Urinary bladder (tissue), 4 donors: ENCODE data around the gene PPP2R2B. TPM values are rescaled to one million over a fixed set of nuclear protein-coding genes. Genes with fewer than 3 reads are reported as not detected.

Source experiments
- DNase-seq: peaks from one replicate; pipeline ENCODE4 v3.0.0-alpha.2; 2015; ENCODE audit errors: extremely low spot score
- H3K27ac ChIP-seq: one replicate; pipeline ENCODE4 v1.5.1; 2013; ENCODE audit warnings: low read depth, mild to moderate bottlenecking, moderate library complexity
- H3K36me3 ChIP-seq: one replicate; pipeline ENCODE4 v1.6.1; 2013; ENCODE audit warnings: mild to moderate bottlenecking, moderate library complexity; ENCODE audit not compliant: insufficient read depth
- H3K4me1 ChIP-seq: one replicate; pipeline ENCODE4 v1.6.1; 2013; ENCODE audit warnings: mild to moderate bottlenecking, moderate library complexity; ENCODE audit not compliant: insufficient read depth
- H3K4me3 ChIP-seq: one replicate; pipeline ENCODE4 v1.5.1; 2013; ENCODE audit warnings: low read depth, low read length
- WGBS: extraction: QIAGEN DNeasy Blood & Tissue Kit; methylation state at CpG from one replicate; pipeline ENCODE4 v1.1.7; 2013; 5-methylcytosine and 5-hydroxymethylcytosine counted together
- polyA plus RNA-seq: library from polyadenylated mRNA; stranded (reverse); fragments of 200-250 nt; gene quantifications from one replicate; pipeline ENCODE4 v1.2.3, GENCODE V29; 2013
- total RNA-seq: library from RNA; depleted of rRNA; stranded (reverse); fragments of >200 nt; gene quantifications from one replicate; pipeline ENCODE4 v1.2.3, GENCODE V29; 2014
- donor health status: healthy with polysubstance abuse.
- donor health status: healthy.

Gene PPP2R2B
- total and polyA plus RNA-seq, 2 donors, result 9.8 to 11.8 TPM

DNA sequence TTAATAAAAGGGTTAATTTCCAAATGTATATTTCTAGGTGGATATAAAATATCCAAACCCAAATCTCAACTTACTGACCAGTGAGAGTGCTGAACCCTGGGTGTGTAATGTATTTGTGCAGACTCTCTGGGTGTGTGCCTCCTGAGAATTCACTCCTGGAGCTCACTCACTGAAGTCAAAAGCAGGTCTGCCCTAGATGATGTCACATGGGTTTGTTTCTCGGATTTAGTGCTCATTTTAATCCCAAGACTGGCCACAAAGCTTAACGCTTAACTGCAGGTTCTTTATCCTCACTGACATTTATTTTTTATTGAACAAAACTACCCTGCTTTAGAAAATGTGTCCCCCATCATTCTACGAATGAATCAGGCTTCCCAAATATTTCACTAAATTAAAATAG lies 179.4 kb downstream of the PPP2R2B start:
- H3K4me1 ChIP-seq, result no peaks in the 10 kb centered on the region
- 56% methylated on average over 3 of the region's 3 CpGs for WGBS
- H3K27ac ChIP-seq, result no peak overlapping the region
- no peak for DNase-seq
- H3K36me3 ChIP-seq, result no peaks in the 10 kb centered on the region
- H3K4me3 ChIP-seq, result no peak overlapping the region

GRCh38 chr5:146698651-146699050 lies 179.9 kb downstream of the PPP2R2B start:
- Histone ChIP-seq H3K4me3 (no peak overlapping the region), H3K4me1 (no peaks in the 10 kb centered on the region), H3K36me3 (no peaks in the 10 kb centered on the region), H3K27ac (no peak overlapping the region)
- WGBS, result 88% methylated on average over 1 of the region's 1 CpG
- no peak for DNase-seq

- Histone ChIP-seq H3K4me1 (no peaks in the 10 kb centered on the region), H3K36me3 (no peaks in the 10 kb centered on the region), H3K4me3 (no peak overlapping the region), H3K27ac (no peak overlapping the region)
- DNase-seq, result no peak
Observed at GRCh38 chr5:146697211-146697610, 181.3 kb downstream of the PPP2R2B start.

DNA sequence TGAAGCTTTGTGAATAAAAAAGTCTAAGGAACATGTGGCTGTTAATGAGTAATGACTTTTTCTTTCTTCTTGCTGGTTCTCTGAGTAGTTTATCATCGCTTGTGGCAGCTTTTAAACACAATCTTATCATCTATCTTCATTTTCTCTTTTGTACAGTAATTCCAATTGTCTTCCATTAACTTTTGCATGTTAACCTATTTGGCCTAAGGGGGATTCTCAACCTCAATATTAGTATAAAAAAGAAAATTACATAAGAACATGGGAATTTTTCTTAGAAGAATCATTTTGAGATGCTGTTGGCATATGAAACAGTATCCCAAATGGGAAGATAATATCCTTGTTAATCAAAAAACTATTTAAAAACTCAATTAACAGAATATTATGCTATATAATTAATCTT lies 182.9 kb downstream of the PPP2R2B start:
- WGBS, result 85% methylated on average over 1 of the region's 1 CpG
- no peaks in the 10 kb centered on the region for H3K36me3 ChIP-seq
- no peak for DNase-seq
- no peaks in the 10 kb centered on the region for H3K4me1 ChIP-seq
- no peak overlapping the region for H3K27ac ChIP-seq
- H3K4me3 ChIP-seq, result no peak overlapping the region

DNA sequence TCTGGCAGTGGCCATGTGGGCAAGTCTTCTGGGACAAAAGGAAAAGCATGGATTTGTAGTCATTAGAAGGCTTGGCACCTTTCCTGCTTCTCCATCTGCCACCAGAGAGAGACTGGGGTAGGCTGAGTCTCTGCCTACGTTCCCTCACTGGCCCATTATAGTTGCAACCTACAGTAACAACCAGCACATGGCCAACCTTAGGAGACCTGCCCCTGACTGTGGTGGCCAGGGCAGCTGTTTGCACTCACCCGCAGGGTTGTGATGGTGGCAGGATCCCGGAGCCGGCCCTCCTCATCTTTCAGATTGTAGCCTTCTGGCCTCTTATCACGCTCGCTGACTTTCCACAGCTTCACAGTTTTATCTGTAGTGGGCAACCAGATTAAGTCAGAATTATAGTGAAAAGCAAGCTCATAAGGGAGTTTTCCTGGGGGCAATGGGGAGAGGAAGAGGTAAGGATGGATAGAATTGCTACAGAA lies 187.6 kb downstream of the PPP2R2B start:
- no peak for DNase-seq
- Histone ChIP-seq H3K27ac (no peak overlapping the region), H3K4me1 (no peaks in the 10 kb centered on the region), H3K4me3 (no peak overlapping the region), H3K36me3 (no peaks in the 10 kb centered on the region)
- WGBS, result 69% methylated on average over 6 of the region's 6 CpGs

- 88% methylated on average over 4 of the region's 4 CpGs for WGBS
- Histone ChIP-seq H3K4me3 (no peak overlapping the region), H3K27ac (no peak overlapping the region), H3K4me1 (no peaks in the 10 kb centered on the region), H3K36me3 (no peaks in the 10 kb centered on the region)
- DNase-seq, result no peak
Observed at GRCh38 chr5:146687630-146688029, 190.9 kb downstream of the PPP2R2B start.

GRCh38 chr5:146683861-146684260 lies 194.7 kb downstream of the PPP2R2B start:
- Histone ChIP-seq H3K36me3 (no peaks in the 10 kb centered on the region), H3K4me1 (no peaks in the 10 kb centered on the region), H3K4me3 (no peak overlapping the region), H3K27ac (no peak overlapping the region)
- no peak for DNase-seq
- WGBS, result 93% methylated on average over 5 of the region's 5 CpGs

DNA sequence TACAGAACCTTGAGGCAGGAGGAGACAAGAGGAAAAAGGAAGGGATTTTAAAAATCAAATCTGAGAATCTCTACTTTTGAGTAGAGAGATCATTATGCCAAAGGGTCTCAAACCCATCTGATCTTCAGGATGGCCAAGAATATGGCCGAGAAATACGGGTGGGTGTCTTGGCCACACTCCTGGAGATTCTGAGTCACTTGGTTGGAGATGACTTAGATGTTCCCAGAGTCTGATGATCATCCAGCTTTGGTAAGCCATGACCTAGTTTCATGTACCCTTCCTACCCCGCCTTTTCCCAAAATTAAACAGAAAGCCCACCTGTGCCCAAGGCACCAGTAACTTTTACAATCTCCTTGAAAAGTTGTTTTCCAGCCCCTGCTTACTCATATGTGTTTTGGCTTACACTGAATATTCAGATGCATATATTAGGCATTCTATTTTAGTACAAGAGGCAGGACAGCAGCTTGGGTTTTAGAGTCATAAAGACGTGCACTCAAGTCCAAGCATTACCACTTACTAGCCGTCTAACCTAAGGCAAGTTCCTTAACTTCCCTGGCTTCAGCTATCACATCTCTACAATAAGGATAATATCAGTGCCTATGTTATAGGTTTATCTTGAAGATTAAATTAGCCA lies 195.5 kb downstream of the PPP2R2B start:
- no peaks in the 10 kb centered on the region for H3K4me1 ChIP-seq
- WGBS, result 83% methylated on average over 5 of the region's 5 CpGs
- H3K4me3 ChIP-seq, result no peak overlapping the region
- H3K27ac ChIP-seq, result no peak overlapping the region
- DNase-seq, result no peak
- H3K36me3 ChIP-seq, result no peaks in the 10 kb centered on the region

DNA sequence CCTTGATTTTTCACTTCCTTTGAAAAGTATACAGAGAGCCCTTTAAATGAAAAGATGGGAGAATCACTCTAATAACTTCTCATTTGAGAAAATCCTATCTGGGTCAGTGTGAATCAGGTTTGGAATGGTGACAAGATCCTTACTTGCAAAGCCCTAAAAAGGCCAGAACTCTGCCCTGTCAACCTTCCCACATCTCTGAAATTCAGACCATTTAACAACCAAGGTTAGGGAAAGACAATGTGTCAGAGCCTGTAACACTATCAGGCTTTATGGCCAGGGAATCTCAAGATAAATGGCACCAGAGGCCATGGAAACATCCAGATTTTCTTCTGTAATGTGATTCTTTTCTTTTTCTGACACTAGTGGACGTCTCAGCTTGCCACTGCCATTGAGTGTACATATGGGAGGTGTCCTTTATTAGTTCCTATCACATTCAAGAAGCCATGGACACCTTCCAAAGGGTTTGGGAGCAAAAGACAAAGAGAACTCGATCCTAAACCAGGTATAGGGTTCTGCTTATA lies 196.9 kb downstream of the PPP2R2B start:
- Histone ChIP-seq H3K27ac (no peak overlapping the region), H3K36me3 (no peaks in the 10 kb centered on the region), H3K4me1 (no peaks in the 10 kb centered on the region), H3K4me3 (no peak overlapping the region)
- WGBS, result 54% methylated on average over 2 of the region's 2 CpGs
- no peak for DNase-seq

- WGBS, result 72% methylated on average over 9 of the region's 9 CpGs
- Histone ChIP-seq H3K4me3 (no peak overlapping the region), H3K4me1 (no peaks in the 10 kb centered on the region), H3K36me3 (no peaks in the 10 kb centered on the region), H3K27ac (no peak overlapping the region)
- no peak for DNase-seq
Observed at GRCh38 chr5:146680846-146681584, 197.5 kb downstream of the PPP2R2B start.

DNA sequence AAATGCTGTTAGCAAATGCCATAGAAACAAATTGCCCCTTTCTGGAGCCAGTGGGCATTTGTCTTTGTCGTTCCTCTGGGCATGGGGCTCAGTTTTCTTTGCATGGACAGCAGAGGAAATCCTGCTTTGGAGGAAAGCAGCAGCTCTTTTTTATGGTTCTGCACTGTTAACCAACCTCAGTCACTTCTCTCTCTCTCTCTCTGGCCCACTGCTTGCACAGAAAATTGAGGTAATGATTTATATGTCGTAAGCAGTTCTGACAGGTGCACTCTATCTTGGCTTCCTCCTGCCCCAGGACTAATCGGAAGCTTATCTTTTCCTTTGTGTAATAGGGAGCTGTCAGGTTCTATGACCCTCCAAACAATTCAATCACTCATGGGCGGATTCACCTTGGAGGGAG lies 202.9 kb downstream of the PPP2R2B start:
- Histone ChIP-seq H3K36me3 (no peaks in the 10 kb centered on the region), H3K4me3 (no peak overlapping the region), H3K27ac (no peak overlapping the region), H3K4me1 (no peaks in the 10 kb centered on the region)
- no peak for DNase-seq
- 50% methylated on average over 4 of the region's 4 CpGs for WGBS

DNA sequence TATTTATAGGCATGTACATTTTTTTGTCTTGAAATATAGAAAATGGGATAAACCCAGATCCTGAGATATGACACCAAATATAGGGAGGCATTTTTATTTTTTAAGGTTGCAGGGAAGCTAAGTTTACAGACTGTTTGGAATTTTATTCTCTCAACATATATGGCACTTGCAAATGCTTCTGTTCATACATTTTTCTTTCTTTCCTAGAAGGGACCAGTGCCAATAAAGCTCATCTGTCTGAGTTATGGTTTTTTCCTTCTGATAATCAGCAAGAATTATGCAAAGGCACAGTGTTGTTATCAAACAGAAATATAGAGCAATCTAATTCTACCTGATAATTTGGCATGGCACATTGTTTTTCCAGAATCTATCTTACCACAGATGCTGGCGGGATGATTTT lies 205.7 kb downstream of the PPP2R2B start:
- WGBS, result 88% methylated on average over 1 of the region's 1 CpG
- Histone ChIP-seq H3K4me3 (no peak overlapping the region), H3K27ac (no peak overlapping the region), H3K4me1 (no peaks in the 10 kb centered on the region), H3K36me3 (no peaks in the 10 kb centered on the region)
- DNase-seq, result no peak

GRCh38 chr5:146671561-146672295 lies 206.8 kb downstream of the PPP2R2B start:
- no peak overlapping the region for H3K27ac ChIP-seq
- H3K4me3 ChIP-seq, result no peak overlapping the region
- no peak for DNase-seq
- H3K36me3 ChIP-seq, result no peaks in the 10 kb centered on the region
- WGBS, result 69% methylated on average over 7 of the region's 7 CpGs
- H3K4me1 ChIP-seq, result no peaks in the 10 kb centered on the region

DNA sequence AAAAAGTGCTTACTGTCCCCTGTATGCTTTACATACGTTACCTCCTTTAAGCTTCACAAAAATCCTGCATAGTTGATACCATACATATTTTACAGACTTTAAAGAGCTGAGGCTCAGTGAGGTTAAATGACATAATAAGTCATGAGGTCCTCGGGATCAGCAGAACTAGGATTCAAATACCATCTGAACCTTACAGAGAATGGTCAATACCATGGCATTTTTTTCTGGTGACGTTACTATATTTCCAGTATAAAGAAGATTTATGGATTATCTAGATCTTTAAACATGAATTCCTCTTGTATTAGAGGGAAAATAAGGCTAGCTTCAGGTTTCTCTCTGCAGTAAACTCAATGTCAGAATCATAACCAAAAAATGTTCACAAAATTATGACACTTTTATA lies 208.9 kb downstream of the PPP2R2B start:
- H3K4me3 ChIP-seq, result no peak overlapping the region
- H3K27ac ChIP-seq, result no peak overlapping the region
- no peaks in the 10 kb centered on the region for H3K36me3 ChIP-seq
- H3K4me1 ChIP-seq, result no peaks in the 10 kb centered on the region
- 47% methylated on average over 3 of the region's 3 CpGs for WGBS
- no peak for DNase-seq
